GM12875 (cell line): ENCODE measurements around the gene E2F3.

Source experiments
- H3K4me3 ChIP-seq: one replicate; pipeline ENCODE4 v1.5.1; 2011; ENCODE audit warnings: low read depth, low read length, control low read depth
- TF ChIP-seq, protein P1 (sequence below): IDR thresholded peaks from 2 replicates; pipeline ENCODE4 v1.5.1; 2011; ENCODE audit warnings: low read depth, mild to moderate bottlenecking, control low read depth, inconsistent platforms, low read length, moderate library complexity, borderline replicate concordance; ENCODE audit not compliant: insufficient read depth

E2F3 gene

DNA sequence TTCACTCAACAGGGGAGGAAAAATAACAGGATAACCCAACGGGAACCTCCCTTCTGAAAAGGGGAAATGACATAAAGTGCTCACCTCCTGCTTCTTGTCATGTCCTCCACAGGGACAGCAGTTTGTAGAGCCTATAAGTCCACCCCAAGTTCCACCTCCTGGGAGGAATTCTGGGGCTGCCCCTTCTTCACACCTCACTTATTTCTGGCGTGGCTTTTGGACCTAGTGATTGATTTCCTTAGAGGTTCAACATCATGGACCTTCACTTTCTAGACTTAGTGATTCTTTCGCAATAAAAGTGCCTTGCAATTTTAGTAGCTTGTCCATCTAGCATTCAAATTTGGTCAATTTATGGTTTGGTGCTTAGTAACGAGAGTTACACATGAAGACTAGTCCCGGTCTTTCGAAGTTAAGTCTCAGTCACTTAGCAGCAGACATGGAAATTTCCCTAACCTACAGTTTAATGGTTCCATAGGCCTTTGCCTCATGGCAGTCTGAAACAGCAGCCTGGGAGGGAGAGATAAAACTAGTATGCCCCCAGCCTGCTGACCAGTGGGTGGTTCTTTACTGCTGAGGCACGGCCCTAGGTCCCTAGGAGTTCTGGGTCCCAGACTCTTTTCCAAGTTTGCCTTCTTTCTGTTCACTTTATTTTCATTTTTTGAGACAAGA is 73.3 kb downstream of the E2F3 start:
- no peak overlapping the region for H3K4me3 ChIP-seq
- TF ChIP-seq, protein P1, sequence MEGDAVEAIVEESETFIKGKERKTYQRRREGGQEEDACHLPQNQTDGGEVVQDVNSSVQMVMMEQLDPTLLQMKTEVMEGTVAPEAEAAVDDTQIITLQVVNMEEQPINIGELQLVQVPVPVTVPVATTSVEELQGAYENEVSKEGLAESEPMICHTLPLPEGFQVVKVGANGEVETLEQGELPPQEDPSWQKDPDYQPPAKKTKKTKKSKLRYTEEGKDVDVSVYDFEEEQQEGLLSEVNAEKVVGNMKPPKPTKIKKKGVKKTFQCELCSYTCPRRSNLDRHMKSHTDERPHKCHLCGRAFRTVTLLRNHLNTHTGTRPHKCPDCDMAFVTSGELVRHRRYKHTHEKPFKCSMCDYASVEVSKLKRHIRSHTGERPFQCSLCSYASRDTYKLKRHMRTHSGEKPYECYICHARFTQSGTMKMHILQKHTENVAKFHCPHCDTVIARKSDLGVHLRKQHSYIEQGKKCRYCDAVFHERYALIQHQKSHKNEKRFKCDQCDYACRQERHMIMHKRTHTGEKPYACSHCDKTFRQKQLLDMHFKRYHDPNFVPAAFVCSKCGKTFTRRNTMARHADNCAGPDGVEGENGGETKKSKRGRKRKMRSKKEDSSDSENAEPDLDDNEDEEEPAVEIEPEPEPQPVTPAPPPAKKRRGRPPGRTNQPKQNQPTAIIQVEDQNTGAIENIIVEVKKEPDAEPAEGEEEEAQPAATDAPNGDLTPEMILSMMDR: no peak

DNA sequence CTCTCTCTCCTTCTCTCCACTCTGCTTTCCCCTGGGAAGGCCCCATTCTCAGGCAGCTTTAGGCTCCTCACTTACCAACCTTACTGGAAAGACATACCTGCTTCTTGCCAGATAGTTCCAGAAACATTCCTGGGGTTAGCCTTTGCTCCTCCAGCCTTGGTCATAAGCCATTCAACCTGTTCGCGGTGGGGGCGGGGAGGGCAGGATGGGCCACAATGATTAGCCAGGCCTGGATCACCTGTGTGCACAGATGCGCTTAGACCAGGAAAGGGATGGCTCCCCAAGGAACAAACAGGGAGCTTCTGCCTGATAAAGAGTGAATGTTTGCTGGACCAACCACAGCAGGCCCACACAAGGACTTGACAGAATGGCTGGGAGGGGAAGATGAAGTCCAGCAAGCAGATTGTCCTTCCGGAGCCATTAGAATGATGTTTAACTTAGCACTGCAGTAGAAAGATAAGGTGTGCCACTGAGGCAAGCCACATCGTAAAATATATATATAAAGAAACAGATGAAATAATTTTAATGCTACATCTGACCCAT is 74.9 kb downstream of the E2F3 start:
- TF ChIP-seq, protein P1: no peak
- H3K4me3 ChIP-seq: no peak overlapping the region

DNA sequence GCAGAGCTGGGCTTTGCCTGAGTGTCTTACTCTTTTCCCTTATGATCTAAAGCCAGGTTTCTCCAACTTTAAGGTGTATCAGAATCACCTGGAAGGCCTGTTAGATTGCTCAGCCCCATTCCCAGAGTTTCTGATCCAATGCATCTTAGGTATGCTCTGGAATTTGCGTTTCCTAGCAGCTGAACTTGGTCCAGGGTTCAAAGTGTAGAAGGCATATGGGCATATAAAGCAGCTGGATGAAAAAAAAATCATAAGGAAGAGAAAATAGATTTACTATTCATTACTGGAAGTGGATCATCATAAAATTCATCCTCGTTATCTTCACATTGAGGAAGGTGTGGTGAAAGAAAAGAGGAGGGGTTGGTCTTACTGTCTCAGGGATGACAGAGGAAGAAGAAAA is 75.8 kb downstream of the E2F3 start:
- TF ChIP-seq, protein P1: no peak
- no peak overlapping the region for H3K4me3 ChIP-seq

DNA sequence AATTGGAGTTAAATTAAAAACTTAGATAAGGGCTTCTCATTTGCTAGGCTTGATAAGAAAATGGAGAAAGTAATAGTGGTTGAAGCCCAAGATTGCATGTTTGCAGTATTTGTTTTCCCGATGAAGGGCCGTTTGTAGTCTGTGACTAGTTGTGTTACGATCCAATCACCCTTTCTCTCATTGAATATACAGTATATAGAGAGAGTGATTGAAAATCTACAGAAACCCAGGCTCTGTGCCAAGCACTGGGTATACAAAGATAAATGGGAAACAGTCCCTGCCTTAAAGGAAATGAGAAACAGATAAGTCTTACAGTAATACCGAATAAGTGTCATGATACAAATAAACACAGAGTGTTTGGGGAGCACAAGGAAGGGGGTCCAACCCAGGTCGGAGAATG is 77.4 kb downstream of the E2F3 start:
- no peak overlapping the region for H3K4me3 ChIP-seq
- TF ChIP-seq, protein P1: no peak

DNA sequence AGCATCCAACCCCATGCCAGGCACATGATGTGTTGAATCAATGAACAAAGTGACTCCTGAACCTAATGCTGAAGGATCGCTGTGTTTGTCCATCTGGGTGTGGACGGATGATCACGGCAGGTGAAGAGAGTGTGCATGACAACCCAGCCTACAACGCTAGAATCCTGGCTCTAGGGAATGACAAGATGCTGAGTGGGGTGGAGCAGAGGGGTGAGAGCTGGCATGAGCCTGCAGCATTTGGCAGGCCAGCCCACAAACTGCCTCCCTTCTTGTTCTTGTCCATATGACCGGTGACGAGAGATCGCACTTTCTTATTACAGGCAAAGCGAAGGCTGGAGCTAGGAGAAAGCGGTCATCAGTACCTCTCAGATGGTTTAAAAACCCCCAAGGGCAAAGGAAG is 77.8 kb downstream of the E2F3 start:
- TF ChIP-seq, protein P1: no peak
- no peak overlapping the region for H3K4me3 ChIP-seq

DNA sequence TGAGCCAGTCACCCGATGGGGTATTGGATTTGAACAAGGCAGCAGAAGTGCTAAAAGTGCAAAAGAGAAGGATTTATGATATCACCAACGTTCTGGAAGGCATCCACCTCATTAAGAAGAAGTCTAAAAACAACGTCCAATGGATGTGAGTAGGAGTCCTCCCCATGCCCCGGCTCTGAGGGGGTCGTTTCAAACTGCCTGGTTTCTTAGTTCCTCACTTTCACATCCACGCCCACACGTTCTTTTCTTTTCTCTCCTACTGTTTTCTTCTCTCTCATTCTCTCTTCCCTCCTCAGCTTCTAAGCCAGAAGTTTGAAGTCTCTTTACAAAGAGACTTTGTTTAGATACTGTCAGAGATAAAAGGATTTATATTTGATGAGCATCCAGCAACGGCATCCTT is 79.6 kb downstream of the E2F3 start:
- TF ChIP-seq, protein P1: no peak
- no peak overlapping the region for H3K4me3 ChIP-seq

DNA sequence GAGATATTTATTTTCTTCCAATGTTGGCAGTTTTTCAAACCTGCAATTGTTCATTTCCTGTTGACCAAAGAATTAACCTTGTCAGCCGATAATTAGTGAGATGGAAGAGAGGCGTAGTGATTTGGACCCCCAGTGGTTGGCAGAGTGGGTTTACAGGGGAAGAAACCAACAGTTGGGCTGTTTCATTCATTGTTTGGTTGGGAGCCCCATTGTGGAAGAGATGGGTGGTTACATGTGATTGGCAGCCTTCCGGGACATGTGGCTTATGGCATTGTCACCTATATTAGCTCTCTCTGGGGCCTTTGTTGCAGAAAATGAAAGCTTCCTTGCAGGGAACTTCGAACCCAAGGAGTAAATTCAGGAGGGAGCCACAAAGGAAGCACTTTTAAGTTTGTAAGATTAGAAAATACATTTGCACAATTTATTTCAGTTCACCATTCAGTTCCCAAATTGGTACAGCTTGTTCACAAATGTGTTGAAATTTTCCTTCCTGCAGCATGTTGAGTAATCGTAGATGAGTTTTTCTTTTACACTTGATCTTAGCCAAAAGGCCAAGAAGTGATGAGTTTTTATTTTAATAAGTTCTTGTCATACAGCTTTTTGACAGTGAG is 82.3 kb downstream of the E2F3 start:
- TF ChIP-seq, protein P1: no peak
- H3K4me3 ChIP-seq: no peak overlapping the region
